ENCODE data around the gene LRFN4.

The LRFN4 gene

GRCh38 chr11:66870616-66871520, 14.0 kb downstream of the LRFN4 start:
- no peak for DNase-seq (ENCODE audit: low read depth in 2 of 2)

GRCh38 chr11:66871521-66871901, 14.6 kb downstream of the LRFN4 start:
- no peak for DNase-seq (ENCODE audit: low read depth in 2 of 2)

- DNase-seq (ENCODE audit: low read depth in 2 of 2), result no peak
Measured at GRCh38 chr11:66874232-66874631, 17.4 kb downstream of the LRFN4 start.

- no peak for DNase-seq (ENCODE audit: low read depth in 2 of 2)
Measured at GRCh38 chr11:66875378-66875777, 18.5 kb downstream of the LRFN4 start.

- DNase-seq (ENCODE audit: low read depth in 2 of 2), result no peak
Measured at GRCh38 chr11:66877588-66878385, 20.9 kb downstream of the LRFN4 start.

GRCh38 chr11:66878474-66878873, 21.6 kb downstream of the LRFN4 start:
- DNase-seq (ENCODE audit: low read depth in 2 of 2), result no peak

- DNase-seq (ENCODE audit: low read depth in 2 of 2), result no peak
Measured at GRCh38 chr11:66879000-66879399, 22.1 kb downstream of the LRFN4 start.

GRCh38 chr11:66879583-66879982, 22.7 kb downstream of the LRFN4 start:
- no peak for DNase-seq (ENCODE audit: low read depth in 2 of 2)

GRCh38 chr11:66879999-66880398, 23.1 kb downstream of the LRFN4 start:
- no peak for DNase-seq (ENCODE audit: low read depth in 2 of 2)

GRCh38 chr11:66880496-66881450, 23.9 kb downstream of the LRFN4 start:
- no peak for DNase-seq (ENCODE audit: low read depth in 2 of 2)

GRCh38 chr11:66881451-66881835, 24.6 kb downstream of the LRFN4 start:
- DNase-seq (ENCODE audit: low read depth in 2 of 2), result no peak

GRCh38 chr11:66881927-66882452, 25.1 kb downstream of the LRFN4 start:
- DNase-seq (ENCODE audit: low read depth in 2 of 2), result no peak

- no peak for DNase-seq (ENCODE audit: low read depth in 2 of 2)
Measured at GRCh38 chr11:66882561-66883015, 25.7 kb downstream of the LRFN4 start.

GRCh38 chr11:66883016-66883965, 26.4 kb downstream of the LRFN4 start:
- DNase-seq (ENCODE audit: low read depth in 2 of 2), result peak; percentile 14 to 38

- no peak for DNase-seq (ENCODE audit: low read depth in 2 of 2)
Measured at GRCh38 chr11:66884443-66884842, 27.6 kb downstream of the LRFN4 start.

- DNase-seq (ENCODE audit: low read depth in 2 of 2), result no peak
Measured at GRCh38 chr11:66885469-66885868, 28.6 kb downstream of the LRFN4 start.

- no peak for DNase-seq (ENCODE audit: low read depth in 2 of 2)
Measured at GRCh38 chr11:66885950-66886440, 29.1 kb downstream of the LRFN4 start.

GRCh38 chr11:66886671-66887221, 29.9 kb downstream of the LRFN4 start:
- DNase-seq (ENCODE audit: low read depth in 2 of 2), result no peak

- DNase-seq (ENCODE audit: low read depth in 2 of 2), result no peak
Measured at GRCh38 chr11:66887526-66887925, 30.7 kb downstream of the LRFN4 start.

GRCh38 chr11:66888282-66888681, 31.4 kb downstream of the LRFN4 start:
- DNase-seq (ENCODE audit: low read depth in 2 of 2), result no peak

Measured in stimulated activated CD8-positive, alpha-beta memory T cell treated with anti-CD3 and anti-CD28 coated beads, Interleukin-2, amount 100 ng/mL, for 1 hour (primary cell).